D721Med (cell line): ENCODE data around the gene EXOC4.
"Not testable (repeated sequence)": the region's sequence is repeated elsewhere in the genome, so short reads cannot be mapped to it uniquely, and the experiment has no call there.

Experiments
- DNase-seq: peaks from one replicate; pipeline ENCODE4 v3.0.0; 2011; ENCODE audit warnings: low spot score; ENCODE audit not compliant: insufficient read length
- FAIRE-seq: peaks from 2 replicates; lab custom pipeline; 2011; peaks lifted over from hg19 to GRCh38; lab: Jason Lieb, UNC
- TF ChIP-seq, protein P1 (sequence below): IDR thresholded peaks from 2 replicates; pipeline ENCODE4 v1.5.1; 2012; ENCODE audit warnings: mild to moderate bottlenecking, control low read depth; ENCODE audit not compliant: insufficient read depth; ENCODE audit errors: missing control alignments

Gene EXOC4

DNA sequence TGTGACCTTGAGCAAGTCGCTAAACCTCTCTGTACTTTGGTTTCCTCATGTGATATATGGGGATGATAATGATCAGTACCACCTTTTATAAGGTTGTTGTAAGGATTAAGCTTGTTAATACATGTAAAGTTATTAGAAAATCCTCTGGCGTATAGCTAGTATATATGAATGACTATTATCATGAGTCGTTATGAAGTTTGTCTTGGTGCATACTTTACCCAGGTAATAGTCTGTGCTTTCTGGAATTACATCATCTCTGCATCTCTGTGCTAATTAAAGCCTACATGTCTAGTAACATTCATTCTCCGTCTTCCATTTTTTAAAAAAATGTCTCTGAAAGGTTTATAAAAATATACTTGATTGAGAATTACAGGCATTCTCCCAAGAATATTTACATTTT lies 524.8 kb downstream of the EXOC4 start:
- TF ChIP-seq, protein P1, sequence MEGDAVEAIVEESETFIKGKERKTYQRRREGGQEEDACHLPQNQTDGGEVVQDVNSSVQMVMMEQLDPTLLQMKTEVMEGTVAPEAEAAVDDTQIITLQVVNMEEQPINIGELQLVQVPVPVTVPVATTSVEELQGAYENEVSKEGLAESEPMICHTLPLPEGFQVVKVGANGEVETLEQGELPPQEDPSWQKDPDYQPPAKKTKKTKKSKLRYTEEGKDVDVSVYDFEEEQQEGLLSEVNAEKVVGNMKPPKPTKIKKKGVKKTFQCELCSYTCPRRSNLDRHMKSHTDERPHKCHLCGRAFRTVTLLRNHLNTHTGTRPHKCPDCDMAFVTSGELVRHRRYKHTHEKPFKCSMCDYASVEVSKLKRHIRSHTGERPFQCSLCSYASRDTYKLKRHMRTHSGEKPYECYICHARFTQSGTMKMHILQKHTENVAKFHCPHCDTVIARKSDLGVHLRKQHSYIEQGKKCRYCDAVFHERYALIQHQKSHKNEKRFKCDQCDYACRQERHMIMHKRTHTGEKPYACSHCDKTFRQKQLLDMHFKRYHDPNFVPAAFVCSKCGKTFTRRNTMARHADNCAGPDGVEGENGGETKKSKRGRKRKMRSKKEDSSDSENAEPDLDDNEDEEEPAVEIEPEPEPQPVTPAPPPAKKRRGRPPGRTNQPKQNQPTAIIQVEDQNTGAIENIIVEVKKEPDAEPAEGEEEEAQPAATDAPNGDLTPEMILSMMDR, result no peak
- FAIRE-seq (no peak), DNase-seq (no peak)

DNA sequence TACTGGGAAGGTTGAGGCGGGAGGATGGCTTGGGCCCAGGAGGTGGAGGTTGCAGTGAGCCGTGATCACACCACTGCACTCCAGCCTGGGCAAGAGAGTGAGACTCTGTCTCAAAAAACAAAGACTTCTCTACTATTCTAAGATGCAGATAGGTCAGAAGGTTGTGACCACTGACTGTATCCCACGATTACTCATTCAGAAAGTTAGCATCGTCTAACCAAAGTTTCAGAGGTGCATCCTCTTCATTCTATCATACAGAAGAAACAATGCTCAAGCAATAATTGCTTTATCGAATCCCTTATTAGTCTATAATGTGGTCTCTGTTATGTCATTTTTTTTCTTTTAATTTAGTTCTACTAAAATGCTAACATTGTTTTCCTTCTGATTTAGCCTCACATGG lies 525.6 kb downstream of the EXOC4 start:
- DNase-seq, result no peak
- peak; percentile 21 for FAIRE-seq
- TF ChIP-seq, protein P1, result no peak

DNA sequence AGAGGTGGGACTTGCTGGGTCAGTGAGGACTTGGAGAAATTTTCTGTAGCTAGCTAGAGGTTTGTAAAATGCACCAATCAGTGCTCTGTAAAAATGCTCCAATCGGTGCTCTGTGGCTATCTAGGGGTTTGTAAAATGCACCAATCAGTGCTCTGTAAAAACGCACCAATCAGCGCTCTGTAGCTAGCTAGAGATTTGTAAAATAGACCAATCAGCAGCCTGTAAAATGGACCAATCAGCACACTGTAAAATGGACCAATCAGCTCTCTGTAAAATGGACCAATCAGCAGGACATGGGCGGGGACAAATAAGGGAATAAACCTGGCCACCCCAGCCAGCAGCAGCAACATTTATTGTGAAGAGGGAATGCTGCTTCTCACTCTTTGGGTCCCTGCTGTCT lies 526.7 kb downstream of the EXOC4 start:
- not testable (repeated sequence) for FAIRE-seq, DNase-seq

DNA sequence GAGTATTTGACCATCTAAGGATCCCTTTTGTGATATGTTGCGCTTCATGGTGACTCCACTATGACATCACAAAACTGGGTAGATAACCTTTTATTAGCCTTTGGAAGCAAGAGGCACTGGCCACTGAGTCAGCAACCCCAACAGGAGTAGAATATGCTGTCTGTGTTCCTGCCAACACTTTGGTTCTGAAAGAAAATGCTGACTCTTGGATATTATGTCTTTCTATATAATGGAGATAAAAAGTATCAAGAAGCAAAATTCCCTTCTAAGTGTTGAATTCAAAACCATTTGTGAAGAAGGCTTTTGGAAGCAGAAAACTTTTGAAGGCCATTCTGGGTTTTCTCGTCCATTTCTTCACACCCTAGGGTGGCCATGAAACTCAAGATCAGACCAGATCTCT lies 528.0 kb downstream of the EXOC4 start:
- TF ChIP-seq, protein P1, result no peak
- DNase-seq, result no peak
- FAIRE-seq, result no peak

GRCh38 chr7:133781486-133782090 lies 528.7 kb downstream of the EXOC4 start:
- no peak for DNase-seq
- FAIRE-seq, result no peak

DNA sequence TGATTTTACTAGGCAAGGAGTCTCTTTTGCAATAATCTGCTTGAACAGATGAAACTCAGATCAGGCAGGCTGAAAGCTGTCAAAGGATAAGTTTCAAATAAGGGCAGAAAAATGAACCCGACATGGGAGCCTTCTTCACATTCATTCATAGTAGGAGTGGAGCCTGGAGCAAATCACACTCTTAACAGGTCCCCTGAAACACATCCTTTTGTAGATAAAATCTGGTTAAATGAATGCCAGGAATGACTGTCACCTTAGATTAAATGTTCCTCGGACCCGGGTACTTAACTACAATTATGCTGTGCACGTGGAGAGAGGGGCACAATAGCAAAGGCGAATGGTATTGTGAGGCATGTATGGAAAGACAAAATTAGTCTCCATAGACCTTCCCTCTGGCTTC lies 529.6 kb downstream of the EXOC4 start:
- TF ChIP-seq, protein P1, result no peak
- DNase-seq (no peak), FAIRE-seq (no peak)

More at GRCh38 chr7:133781486-133782090, 528.7 kb downstream of the EXOC4 start:
- TF ChIP-seq, protein P1, result no peak

DNA sequence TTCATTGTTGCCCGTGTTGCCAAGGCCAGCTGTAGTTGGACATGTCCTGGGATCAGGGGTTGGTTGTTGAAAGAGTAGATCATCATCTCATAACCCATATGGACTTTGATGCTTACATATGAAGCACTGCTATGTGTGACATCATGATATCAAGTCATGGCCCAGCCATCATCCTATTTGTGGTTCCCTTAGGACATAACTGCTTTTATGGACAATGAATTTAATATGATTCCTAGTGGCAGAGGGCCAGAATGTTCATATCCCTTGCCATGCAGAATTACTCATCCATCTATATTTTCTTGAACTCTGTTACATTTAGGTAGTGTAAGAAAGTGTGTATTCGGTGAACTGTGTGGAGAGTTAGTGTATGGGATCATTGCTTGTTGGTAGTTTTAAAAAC lies 530.4 kb downstream of the EXOC4 start:
- FAIRE-seq (no peak), DNase-seq (no peak)
- TF ChIP-seq, protein P1, result no peak
